ENCODE results near the gene ZC2HC1B. TPM values are rescaled to one million over a fixed set of nuclear protein-coding genes. Genes with fewer than 3 reads are reported as not detected.

Gene ZC2HC1B
- total and polyA plus RNA-seq, 2 experiments from 2014 or later, result not detected

DNA sequence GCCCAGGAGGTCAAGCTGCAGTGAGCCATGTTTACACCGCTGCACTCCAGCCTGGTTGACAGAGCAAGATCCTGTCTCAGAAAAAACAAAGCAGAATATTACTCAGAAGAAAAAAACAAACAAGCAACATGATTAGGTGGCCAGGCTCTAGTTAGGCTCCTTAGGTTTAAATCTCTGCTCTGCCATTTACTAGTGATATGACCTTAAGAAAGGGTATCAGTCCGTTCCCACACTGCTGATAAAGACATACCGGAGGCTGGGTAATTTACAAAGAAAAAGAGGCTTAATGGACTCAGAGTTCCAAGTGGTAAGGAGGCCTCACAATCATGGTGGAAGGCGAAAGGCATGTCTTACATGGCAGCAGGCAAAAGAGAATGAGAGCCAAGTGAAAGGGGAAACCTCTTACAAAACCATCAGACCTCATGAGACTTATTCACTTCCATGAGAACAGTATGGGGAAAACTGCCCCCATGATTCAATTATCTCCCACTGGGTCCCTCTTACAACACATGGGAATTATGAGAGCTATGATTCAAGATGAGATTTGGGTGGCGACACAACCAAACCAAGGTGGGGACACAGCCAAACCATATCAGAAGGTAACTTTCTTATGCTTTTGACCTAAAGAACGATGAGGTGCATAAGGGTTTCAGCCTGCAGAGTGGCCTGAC is 23.5 kb upstream of the ZC2HC1B start:
- H3K9me3 ChIP-seq (ENCODE audit: low read depth), result no peaks in the 10 kb centered on the region
- peaks cover 26% of the 10 kb centered on the region for H3K79me2 ChIP-seq (ENCODE audit: insufficient read depth)
- no peak overlapping the region for H3K4me2 ChIP-seq (ENCODE audit: unreplicated experiment)
- no peaks in the 10 kb centered on the region for H4K20me1 ChIP-seq (ENCODE audit: insufficient read depth)
- 74 to 78% methylated on average over 6 of the region's 6 CpGs for WGBS, 2 experiments (ENCODE audit: low coverage in 1 of 2, low lambda C conversion rate in 2 of 2, missing lambda C conversion rate in 2 of 2)
- no peak overlapping the region for H3K4me3 ChIP-seq
- DNase-seq, result no peak
- TF ChIP-seq EZH2 (IDR thresholded peaks at IDR 0.05; ENCODE audit: insufficient read depth, poor library complexity, severe bottlenecking), result no peak
- TF ChIP-seq EZH2phosphoT487 (IDR thresholded peaks at IDR 0.05; ENCODE audit: insufficient read depth, low read depth), result no peak
- H3F3A ChIP-seq (ENCODE audit: insufficient read depth), result no peaks in the 10 kb centered on the region
- no peak overlapping the region for H3K9ac ChIP-seq
- peaks cover 9% of the 10 kb centered on the region for H3K36me3 ChIP-seq (ENCODE audit: low read depth)
- H3K4me1 ChIP-seq (ENCODE audit: insufficient read depth), result 0 out of 2 replicates have a peak, but pooled peaks cover 10% of the 10 kb centered on the region
- in situ Hi-C loops (cut with MboI), result loop anchor here (10.0 kb wide), 1 partner anchor 266 kb away; no protein-coding TSS in a partner anchor
- H3K27me3 ChIP-seq (replicated peaks; ENCODE audit: insufficient read depth), result no peaks in the 10 kb centered on the region
- no peaks in the 10 kb centered on the region for H3K9me2 ChIP-seq (ENCODE audit: insufficient read depth)
- no peak overlapping the region for H3K27ac ChIP-seq
- no peak overlapping the region for H2AFZ ChIP-seq

DNA sequence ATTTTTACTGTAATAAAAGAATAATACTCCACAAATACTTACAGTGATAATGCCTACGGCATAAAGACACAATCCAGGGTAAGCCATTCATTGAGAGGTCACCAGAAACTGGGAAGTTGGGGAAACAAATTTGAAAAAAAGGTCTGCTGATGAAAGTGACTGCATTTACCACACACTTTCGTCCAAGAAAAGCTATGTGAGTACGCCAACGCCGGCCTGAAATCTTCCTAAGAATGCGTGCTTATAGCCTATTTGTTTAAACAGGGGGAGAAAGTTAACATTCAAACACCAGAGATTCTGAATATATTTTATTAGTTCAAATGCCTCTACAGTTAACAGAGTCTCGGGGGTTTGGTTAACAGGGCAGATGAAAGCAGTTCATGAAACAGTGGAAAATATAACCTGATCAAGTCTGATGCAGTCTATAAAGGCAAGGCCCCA is 21.8 kb upstream of the ZC2HC1B start:
- Histone ChIP-seq H3K79me2 (ENCODE audit: insufficient read depth) (peaks cover 44% of the 10 kb centered on the region), H4K20me1 (ENCODE audit: insufficient read depth) (no peaks in the 10 kb centered on the region), H3K36me3 (ENCODE audit: low read depth) (peaks cover 25% of the 10 kb centered on the region), H3K27ac (peak overlapping the region; percentile 91), H3K4me3 (peak overlapping the region; percentile 92), H3K9me3 (ENCODE audit: low read depth) (no peaks in the 10 kb centered on the region), H3K4me1 (ENCODE audit: insufficient read depth) (0 out of 2 replicates have a peak, but pooled peaks cover 10% of the 10 kb centered on the region), H3K9me2 (ENCODE audit: insufficient read depth) (no peaks in the 10 kb centered on the region), H3K9ac (peak overlapping the region; percentile 99), H3K4me2 (ENCODE audit: unreplicated experiment) (peak overlapping the region; percentile 96), H2AFZ (peak overlapping the region; percentile 98), H3F3A (ENCODE audit: insufficient read depth) (no peaks in the 10 kb centered on the region), H3K27me3 (replicated peaks; ENCODE audit: insufficient read depth) (no peaks in the 10 kb centered on the region)
- DNase-seq, result peak; percentile 71
- TF ChIP-seq EZH2phosphoT487 (IDR thresholded peaks at IDR 0.05; ENCODE audit: insufficient read depth, low read depth) (no peak), EZH2 (IDR thresholded peaks at IDR 0.05; ENCODE audit: insufficient read depth, poor library complexity, severe bottlenecking) (no peak)
- 40 to 43% methylated on average over 7 of the region's 7 CpGs for WGBS, 2 experiments (ENCODE audit: low coverage in 1 of 2, low lambda C conversion rate in 2 of 2, missing lambda C conversion rate in 2 of 2)
- in situ Hi-C loops (cut with MboI), result loop anchor here (10.0 kb wide), 1 partner anchor 268 kb away; no protein-coding TSS in a partner anchor

DNA sequence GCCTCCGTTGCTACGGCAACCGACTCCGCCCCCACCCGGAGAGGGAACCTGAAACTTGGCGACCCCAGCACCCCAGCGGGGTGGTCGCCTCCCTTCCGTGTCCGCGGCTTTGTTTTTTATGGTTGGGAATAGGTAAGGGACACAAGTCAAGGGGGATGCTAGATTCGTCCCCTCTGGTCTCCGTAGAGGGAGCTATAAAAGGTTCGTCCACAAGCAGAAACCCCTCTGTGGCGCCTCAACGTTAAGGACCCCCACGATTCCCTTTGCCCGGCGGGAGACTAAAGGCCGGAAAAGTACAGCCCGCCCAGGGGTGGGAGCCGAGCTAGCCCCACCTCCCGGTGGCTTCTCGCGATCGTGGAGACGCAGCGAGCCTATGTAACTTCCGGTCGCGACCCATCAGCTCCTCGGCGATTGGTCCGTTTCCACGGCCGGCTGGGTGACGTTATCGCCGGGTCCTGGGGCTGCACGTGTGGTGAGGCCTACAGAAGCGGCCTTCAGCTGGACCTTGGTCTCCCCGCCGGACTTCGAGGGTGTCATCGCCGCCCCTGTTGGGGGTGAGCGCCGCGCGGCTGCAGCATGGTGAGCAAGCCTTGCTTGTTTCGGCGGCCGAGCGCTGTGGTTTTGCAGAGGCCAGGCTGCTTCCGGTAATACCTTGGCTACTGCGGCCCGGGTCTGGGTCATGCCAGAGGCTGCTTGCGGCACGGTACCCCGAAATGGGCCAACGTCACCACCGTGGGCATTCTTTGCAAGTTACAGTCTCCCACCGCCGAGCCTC is 21.2 kb upstream of the ZC2HC1B start, which contains the start of gene LTV1:
Gene LTV1 (plus strand): TSS at position 437 of the 775 bp plus-strand sequence. CDS start 140 bp downstream, at position 577.
- H4K20me1 ChIP-seq (ENCODE audit: insufficient read depth), result no peaks in the 10 kb centered on the region
- H3F3A ChIP-seq (ENCODE audit: insufficient read depth), result no peaks in the 10 kb centered on the region
- H3K9ac ChIP-seq, result peak within 1 kb of the TSS; percentile 99
- in situ Hi-C loops (cut with MboI), result loop anchor here (10.0 kb wide), 1 partner anchor 268 kb away; no protein-coding TSS in a partner anchor
- H2AFZ ChIP-seq, result peak within 1 kb of the TSS; percentile 98
- H3K4me3 ChIP-seq, result peak within 1 kb of the TSS; percentile 92
- WGBS, 2 experiments (ENCODE audit: low coverage in 1 of 2, low lambda C conversion rate in 2 of 2, missing lambda C conversion rate in 2 of 2), result 1% methylated on average over 61 to 62 of the region's 64 CpGs
- H3K27me3 ChIP-seq (replicated peaks; ENCODE audit: insufficient read depth), result no peaks in the 10 kb centered on the region
- no peaks in the 10 kb centered on the region for H3K9me3 ChIP-seq (ENCODE audit: low read depth)
- H3K27ac ChIP-seq, result peak within 1 kb of the TSS; percentile 91
- peaks cover 31% of the 10 kb centered on the region for H3K36me3 ChIP-seq (ENCODE audit: low read depth)
- DNase-seq, result peak; percentile 99
- 0 out of 2 replicates have a peak, but pooled peaks cover 10% of the 10 kb centered on the region for H3K4me1 ChIP-seq (ENCODE audit: insufficient read depth)
- peak within 1 kb of the TSS; percentile 96 for H3K4me2 ChIP-seq (ENCODE audit: unreplicated experiment)
- peaks cover 50% of the 10 kb centered on the region for H3K79me2 ChIP-seq (ENCODE audit: insufficient read depth)
- no peak for TF ChIP-seq EZH2phosphoT487 (IDR thresholded peaks at IDR 0.05; ENCODE audit: insufficient read depth, low read depth)
- no peak for TF ChIP-seq EZH2 (IDR thresholded peaks at IDR 0.05; ENCODE audit: insufficient read depth, poor library complexity, severe bottlenecking)
- no peaks in the 10 kb centered on the region for H3K9me2 ChIP-seq (ENCODE audit: insufficient read depth)

DNA sequence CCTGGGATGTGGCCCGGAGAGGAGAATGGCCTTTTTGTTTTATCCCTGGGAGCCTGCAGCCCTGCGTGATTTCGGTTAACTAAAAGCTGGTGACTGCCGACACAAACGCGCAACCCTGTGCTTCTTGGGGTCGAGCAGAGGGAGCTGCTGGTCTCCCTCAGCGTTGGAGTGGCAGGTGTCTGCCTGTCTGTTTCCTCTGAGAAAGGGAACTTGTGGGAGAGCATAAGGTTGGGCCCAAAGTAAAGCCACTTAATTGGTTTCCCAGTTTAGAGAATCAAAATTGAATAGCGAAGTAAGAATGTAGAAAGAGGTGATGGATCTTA is 20.6 kb upstream of the ZC2HC1B start:
- peak overlapping the region; percentile 91 for H3K27ac ChIP-seq
- no peaks in the 10 kb centered on the region for H3K9me2 ChIP-seq (ENCODE audit: insufficient read depth)
- DNase-seq, result no peak
- no peaks in the 10 kb centered on the region for H4K20me1 ChIP-seq (ENCODE audit: insufficient read depth)
- H3K4me1 ChIP-seq (ENCODE audit: insufficient read depth), result 0 out of 2 replicates have a peak, but pooled peaks cover 10% of the 10 kb centered on the region
- peak overlapping the region; percentile 99 for H3K9ac ChIP-seq
- no peaks in the 10 kb centered on the region for H3K9me3 ChIP-seq (ENCODE audit: low read depth)
- H3K79me2 ChIP-seq (ENCODE audit: insufficient read depth), result peaks cover 55% of the 10 kb centered on the region
- peak overlapping the region; percentile 96 for H3K4me2 ChIP-seq (ENCODE audit: unreplicated experiment)
- H3K27me3 ChIP-seq (replicated peaks; ENCODE audit: insufficient read depth), result no peaks in the 10 kb centered on the region
- H3K4me3 ChIP-seq, result peak overlapping the region; percentile 92
- peaks cover 36% of the 10 kb centered on the region for H3K36me3 ChIP-seq (ENCODE audit: low read depth)
- no peak for TF ChIP-seq EZH2 (IDR thresholded peaks at IDR 0.05; ENCODE audit: insufficient read depth, poor library complexity, severe bottlenecking)
- no peak for TF ChIP-seq EZH2phosphoT487 (IDR thresholded peaks at IDR 0.05; ENCODE audit: insufficient read depth, low read depth)
- WGBS, 2 experiments (ENCODE audit: low coverage in 1 of 2, low lambda C conversion rate in 2 of 2, missing lambda C conversion rate in 2 of 2), result 2% methylated on average over 9 of the region's 9 CpGs
- H3F3A ChIP-seq (ENCODE audit: insufficient read depth), result no peaks in the 10 kb centered on the region
- in situ Hi-C loops (cut with MboI), result loop anchor here (10.0 kb wide), 1 partner anchor 269 kb away; no protein-coding TSS in a partner anchor
- H2AFZ ChIP-seq, result peak overlapping the region; percentile 98

All from GM23248 (cell line).